Lung (tissue), 12 donors: Measurements from ENCODE around the gene CABP7. TPM values are rescaled to one million over a fixed set of nuclear protein-coding genes. Genes with fewer than 3 reads are reported as not detected.

Experiments used
- ATAC-seq: fragments of 200-7000 bp; cut with Tn5 transposase; one replicate; pipeline ENCODE4 v1.9.1; 2020; ENCODE audit warnings: moderate number of reproducible peaks; ENCODE audit not compliant: insufficient read depth, low FRiP score
- DNase-seq, 3 donors: peaks; one replicate each; pipeline ENCODE4 v3.0.0-alpha.2; 2013 to 2017
- H3K27ac ChIP-seq, 2 donors: one replicate each; pipeline ENCODE4 v1.5.1; 2013; ENCODE audit warnings: mild to moderate bottlenecking in 2 of 2, moderate library complexity in 2 of 2, control low read depth in 1 of 2, inconsistent platforms in 1 of 2, low read depth in 1 of 2, low read length in 1 of 2
- H3K27me3 ChIP-seq, 3 donors: one replicate each; pipeline ENCODE4 v1.5.1; 2013; ENCODE audit warnings: low read length in 2 of 3; ENCODE audit not compliant: control insufficient read depth in 3 of 3, insufficient read depth in 3 of 3
- H3K36me3 ChIP-seq, 4 donors: one replicate each; pipeline ENCODE4 v1.5.1; 2013; ENCODE audit warnings: low read length in 4 of 4, mild to moderate bottlenecking in 1 of 4, moderate library complexity in 1 of 4; ENCODE audit not compliant: control insufficient read depth in 4 of 4, insufficient read depth in 4 of 4
- H3K4me1 ChIP-seq, 5 donors: one replicate each; pipeline ENCODE4 v1.5.1; 2013; ENCODE audit warnings: low read length in 5 of 5, mild to moderate bottlenecking in 2 of 5, moderate library complexity in 1 of 5; ENCODE audit not compliant: control insufficient read depth in 5 of 5, insufficient read depth in 5 of 5
- H3K4me3 ChIP-seq: one replicate; pipeline ENCODE4 v1.5.1; 2013; ENCODE audit warnings: mild to moderate bottlenecking, control low read depth, moderate library complexity
- H3K9ac ChIP-seq, 2 donors: one replicate each; pipeline ENCODE4 v1.5.1; 2013; ENCODE audit warnings: low read length in 2 of 2, control low read depth in 1 of 2; ENCODE audit not compliant: insufficient read depth in 1 of 2
- H3K9me3 ChIP-seq, 4 donors: one replicate each; pipeline ENCODE4 v1.5.1; 2013; ENCODE audit warnings: low read length in 3 of 4, mild to moderate bottlenecking in 1 of 4, moderate library complexity in 1 of 4; ENCODE audit not compliant: control insufficient read depth in 4 of 4, insufficient read depth in 3 of 4
- CTCF ChIP-seq: IDR thresholded peaks from 2 replicates; pipeline ENCODE4 v1.5.1; 2012; ENCODE audit warnings: mild to moderate bottlenecking; ENCODE audit errors: control extremely low read depth, extremely low read depth
- WGBS, 2 donors: extraction: QIAGEN DNeasy Blood & Tissue Kit; methylation state at CpG; one replicate each; pipeline ENCODE4 v1.1.7; 2013; 5-methylcytosine and 5-hydroxymethylcytosine counted together
- polyA plus RNA-seq, 2 donors: library from polyadenylated mRNA; stranded (reverse); fragments of 200-250 nt; gene quantifications; one replicate each; pipeline ENCODE4 v1.2.1, GENCODE V29; 2013
- total RNA-seq, 2 donors: library from RNA; depleted of rRNA in 1 of 2; stranded (reverse); fragments of >200 nt in 1 of 2; gene quantifications; one replicate each; pipeline ENCODE4 v1.2.1, GENCODE V29; 2014 to 2021
- donor health status: control.
- donor health status: control.
- donor health status: Bipolar disorder and iron deficiency.
- donor health status: healthy.
- donor health status: DM: yes; HTN: yes; CAD: no.

Gene CABP7
- total and polyA plus RNA-seq, 4 donors = 0.05 to 0.12 (median 0.06) TPM; not detected in 1

GRCh38 chr22:29735416-29735815 lies 15.6 kb downstream of the CABP7 start:
- no peak overlapping the region for H3K4me3 ChIP-seq
- H3K36me3 ChIP-seq = peaks cover 0 to 45% (median 3%) of the 10 kb centered on the region in 4 donors
- H3K9ac ChIP-seq = no peak overlapping the region
- 75 to 88% methylated on average over 1 of the region's 1 CpG for WGBS, 2 donors
- no peak for ATAC-seq
- no peaks in the 10 kb centered on the region for H3K9me3 ChIP-seq
- H3K27me3 ChIP-seq = no peaks in the 10 kb centered on the region
- TF ChIP-seq CTCF = no peak
- no peak overlapping the region for H3K27ac ChIP-seq
- H3K4me1 ChIP-seq = peaks cover 0 to 12% (median 0%) of the 10 kb centered on the region in 5 donors
- DNase-seq = no peak

- Histone ChIP-seq H3K4me3 (no peak overlapping the region), H3K9ac (no peak overlapping the region), H3K4me1 (peaks cover 0 to 12% (median 0%) of the 10 kb centered on the region in 5 donors), H3K9me3 (no peaks in the 10 kb centered on the region), H3K27me3 (no peaks in the 10 kb centered on the region), H3K27ac (no peak overlapping the region), H3K36me3 (peaks cover 0 to 44% (median 1%) of the 10 kb centered on the region in 4 donors)
- TF ChIP-seq CTCF = no peak
- ATAC-seq (no peak), DNase-seq (peak; percentile 62 to 78 (median 68))
- 90 to 91% methylated on average over 22 of the region's 22 CpGs for WGBS, 2 donors
Measured at GRCh38 chr22:29737251-29738117, 17.7 kb downstream of the CABP7 start.

- no peak for DNase-seq
- Histone ChIP-seq H3K27me3 (no peaks in the 10 kb centered on the region), H3K36me3 (peaks cover 0 to 42% (median 2%) of the 10 kb centered on the region in 4 donors), H3K9me3 (no peaks in the 10 kb centered on the region), H3K27ac (no peak overlapping the region), H3K9ac (no peak overlapping the region), H3K4me3 (no peak overlapping the region), H3K4me1 (peaks cover 0 to 12% (median 0%) of the 10 kb centered on the region in 5 donors)
- WGBS, 2 donors = 88 to 89% methylated on average over 15 of the region's 15 CpGs
- TF ChIP-seq CTCF = no peak
- ATAC-seq = no peak
Measured at GRCh38 chr22:29738118-29738815, 18.5 kb downstream of the CABP7 start.
